Activated CD8-positive, alpha-beta memory T cell treated with anti-CD3 and anti-CD28 coated beads, Interleukin-2, amount 10 ng/mL, durations not matched to agents 7 days and 5 days (primary cell): ENCODE results near the gene L3MBTL1. TPM values are rescaled to one million over a fixed set of nuclear protein-coding genes. Genes with fewer than 3 reads are reported as not detected.
"Not testable (repeated sequence)": the region's sequence is repeated elsewhere in the genome, so short reads cannot be mapped to it uniquely, and the experiment has no call there.

Experiments used
- ATAC-seq: fragments of 150-1000 bp; cut with Tn5 transposase; one replicate; pipeline ENCODE4 v1.10.0; 2021; ENCODE audit warnings: moderate library complexity
- CTCF ChIA-PET: fragments of 350-600 bp; sonication (Branson Sonifier 250); formaldehyde crosslinking; loops from one replicate; lab custom pipeline; 2021; ENCODE audit warnings: antibody characterized with exemption; lab: Charles Lee
- DNase-seq: peaks from one replicate; pipeline ENCODE4 v3.0.0-alpha.2; 2020
- H3K27ac Mint-ChIP-seq: one replicate; pipeline ENCODE4 v1.8.0; 2021; ENCODE audit warnings: mild to moderate bottlenecking, mixed read lengths
- H3K27me3 Mint-ChIP-seq: one replicate; pipeline ENCODE4 v1.8.0; 2021; ENCODE audit warnings: mixed read lengths
- H3K36me3 Mint-ChIP-seq: one replicate; pipeline ENCODE4 v1.8.0; 2021; ENCODE audit warnings: mild to moderate bottlenecking, mixed read lengths
- H3K4me1 Mint-ChIP-seq: one replicate; pipeline ENCODE4 v1.8.0; 2021; ENCODE audit warnings: mixed read lengths
- H3K4me3 Mint-ChIP-seq: one replicate; pipeline ENCODE4 v1.8.0; 2021; ENCODE audit warnings: mild to moderate bottlenecking, moderate library complexity, mixed read lengths
- H3K9me3 Mint-ChIP-seq: one replicate; pipeline ENCODE4 v1.8.0; 2022; ENCODE audit warnings: low read depth, mixed read lengths
- total RNA-seq, 2 experiments: library from RNA; stranded (reverse); gene quantifications; one replicate each; pipeline ENCODE4 v1.2.3, GENCODE V29; 2021

The L3MBTL1 gene
- total RNA-seq, 2 experiments from 2014 or later: 6.8 to 9.6 TPM

GRCh38 chr20:43583133-43583864, 75.8 kb downstream of the L3MBTL1 start:
- no peak for DNase-seq
- Mint-ChIP-seq H3K4me1 (peaks cover 10% of the 10 kb centered on the region), H3K36me3 (no peaks in the 10 kb centered on the region), H3K9me3 (no peaks in the 10 kb centered on the region), H3K4me3 (no peak overlapping the region), H3K27me3 (no peaks in the 10 kb centered on the region), H3K27ac (no peak overlapping the region)
- ATAC-seq: no peak
- CTCF ChIA-PET: interaction anchor here (2.1 kb wide), 1 partner anchor 45 kb away, joined by 7 read pairs; no protein-coding TSS in a partner anchor

- DNase-seq (no peak), ATAC-seq (no peak)
- no peaks in the 10 kb centered on the region for H3K36me3 Mint-ChIP-seq
- no peaks in the 10 kb centered on the region for H3K9me3 Mint-ChIP-seq
- no peak overlapping the region for H3K4me3 Mint-ChIP-seq
- CTCF ChIA-PET: interaction anchor here (2.1 kb wide), 1 partner anchor 46 kb away, joined by 7 read pairs; no protein-coding TSS in a partner anchor
- no peaks in the 10 kb centered on the region for H3K27me3 Mint-ChIP-seq
- H3K4me1 Mint-ChIP-seq: peaks cover 10% of the 10 kb centered on the region
- no peak overlapping the region for H3K27ac Mint-ChIP-seq
Observed at GRCh38 chr20:43583982-43584432, 76.5 kb downstream of the L3MBTL1 start.

GRCh38 chr20:43584448-43585136, 77.1 kb downstream of the L3MBTL1 start:
- H3K4me3 Mint-ChIP-seq: no peak overlapping the region
- no peaks in the 10 kb centered on the region for H3K36me3 Mint-ChIP-seq
- H3K9me3 Mint-ChIP-seq: no peaks in the 10 kb centered on the region
- H3K27me3 Mint-ChIP-seq: no peaks in the 10 kb centered on the region
- ATAC-seq (no peak), DNase-seq (no peak)
- H3K4me1 Mint-ChIP-seq: peaks cover 5% of the 10 kb centered on the region
- H3K27ac Mint-ChIP-seq: no peak overlapping the region
- CTCF ChIA-PET: interaction anchor here (2.1 kb wide), 1 partner anchor 46 kb away, joined by 7 read pairs; no protein-coding TSS in a partner anchor

GRCh38 chr20:43586641-43587040, 79.1 kb downstream of the L3MBTL1 start:
- peaks cover 11% of the 10 kb centered on the region for H3K4me1 Mint-ChIP-seq
- no peaks in the 10 kb centered on the region for H3K36me3 Mint-ChIP-seq
- no peak overlapping the region for H3K4me3 Mint-ChIP-seq
- ATAC-seq (no peak), DNase-seq (no peak)
- H3K27ac Mint-ChIP-seq: no peak overlapping the region
- H3K27me3 Mint-ChIP-seq: no peaks in the 10 kb centered on the region
- CTCF ChIA-PET: no interaction called here
- H3K9me3 Mint-ChIP-seq: no peaks in the 10 kb centered on the region

- CTCF ChIA-PET, H3K27ac Mint-ChIP-seq, DNase-seq, H3K9me3 Mint-ChIP-seq, H3K27me3 Mint-ChIP-seq, H3K4me3 Mint-ChIP-seq, ATAC-seq, H3K36me3 Mint-ChIP-seq: not testable (repeated sequence)
- peaks cover 13% of the 10 kb centered on the region for H3K4me1 Mint-ChIP-seq
Observed at GRCh38 chr20:43588526-43588925, 81.0 kb downstream of the L3MBTL1 start.

GRCh38 chr20:43590036-43590391, 82.5 kb downstream of the L3MBTL1 start:
- CTCF ChIA-PET: no interaction called here
- ATAC-seq (no peak), DNase-seq (peak; percentile 41)
- peaks cover 2% of the 10 kb centered on the region for H3K36me3 Mint-ChIP-seq
- H3K27me3 Mint-ChIP-seq: no peaks in the 10 kb centered on the region
- H3K4me1 Mint-ChIP-seq: peaks cover 13% of the 10 kb centered on the region
- peak overlapping the region; percentile 89 for H3K4me3 Mint-ChIP-seq
- H3K9me3 Mint-ChIP-seq: no peaks in the 10 kb centered on the region
- peak overlapping the region; percentile 93 for H3K27ac Mint-ChIP-seq

- peaks cover 13% of the 10 kb centered on the region for H3K4me1 Mint-ChIP-seq
- peaks cover 4% of the 10 kb centered on the region for H3K36me3 Mint-ChIP-seq
- H3K27ac Mint-ChIP-seq: peak within 1 kb of the TSS; percentile 93
- peak within 1 kb of the TSS; percentile 89 for H3K4me3 Mint-ChIP-seq
- no peaks in the 10 kb centered on the region for H3K27me3 Mint-ChIP-seq
- DNase-seq (peak; percentile 93), ATAC-seq (peak; percentile 99)
- H3K9me3 Mint-ChIP-seq: no peaks in the 10 kb centered on the region
- CTCF ChIA-PET: interaction anchor here (1.0 kb wide), 1 partner anchor 159 kb away, joined by 3 read pairs; no protein-coding TSS in a partner anchor
Observed at GRCh38 chr20:43590392-43591303, 83.2 kb downstream of the L3MBTL1 start, which contains the start of gene IFT52. IFT52 (plus strand) TSS chr20:43590937; CDS start chr20:43594699, 3,762 bp downstream.

Other genes starting within 250 kb of the L3MBTL1 start
- 100 to 1,000 TPM; 108 to 162 TPM for gene SRSF6, start 49.8 kb upstream of the L3MBTL1 start, total RNA-seq
- under 1 TPM in 1 of 2 experiments, not detected in 1; 0.26 TPM for gene SGK2, start 51.3 kb downstream of the L3MBTL1 start, total RNA-seq
- 10 to 100 TPM; 15.9 to 18.3 TPM for gene IFT52, start 83.2 kb downstream of the L3MBTL1 start, total RNA-seq
- 100 to 1,000 TPM; 114 to 118 TPM for gene MYBL2, start 159.4 kb downstream of the L3MBTL1 start, total RNA-seq
- gene GTSF1L, start 219.3 kb downstream of the L3MBTL1 start, total RNA-seq: under 1 TPM in 1 of 2 experiments, not detected in 1; 0.28 TPM